Activated CD8-positive, alpha-beta memory T cell treated with anti-CD3 and anti-CD28 coated beads for 4 hours (primary cell): ENCODE results near the gene PLBD1.

Source experiments
- DNase-seq, 2 donors: peaks; one replicate each; pipeline ENCODE4 v3.0.0-alpha.2; 2020; ENCODE audit warnings: low read depth in 2 of 2

Gene PLBD1

DNA sequence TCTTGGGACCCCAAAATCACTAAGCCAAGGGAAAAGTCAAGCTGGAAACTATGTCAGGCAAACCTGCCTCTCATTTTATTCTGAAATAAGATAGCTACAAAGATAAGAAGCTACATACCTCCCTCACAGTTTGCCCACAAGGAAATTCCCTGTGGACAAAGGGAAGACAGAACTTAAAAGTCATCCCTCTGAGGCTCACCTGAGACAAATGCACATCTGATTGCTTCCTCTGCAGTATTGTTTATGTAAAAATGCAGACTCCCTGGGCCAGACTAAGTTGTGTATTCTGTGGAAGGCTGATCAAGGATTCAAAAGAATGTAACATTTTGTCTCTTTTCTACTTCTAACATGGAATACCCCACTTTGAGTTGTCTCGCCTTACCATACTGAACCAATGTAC lies 2.5 kb upstream of the PLBD1 start:
- no peak for DNase-seq

DNA sequence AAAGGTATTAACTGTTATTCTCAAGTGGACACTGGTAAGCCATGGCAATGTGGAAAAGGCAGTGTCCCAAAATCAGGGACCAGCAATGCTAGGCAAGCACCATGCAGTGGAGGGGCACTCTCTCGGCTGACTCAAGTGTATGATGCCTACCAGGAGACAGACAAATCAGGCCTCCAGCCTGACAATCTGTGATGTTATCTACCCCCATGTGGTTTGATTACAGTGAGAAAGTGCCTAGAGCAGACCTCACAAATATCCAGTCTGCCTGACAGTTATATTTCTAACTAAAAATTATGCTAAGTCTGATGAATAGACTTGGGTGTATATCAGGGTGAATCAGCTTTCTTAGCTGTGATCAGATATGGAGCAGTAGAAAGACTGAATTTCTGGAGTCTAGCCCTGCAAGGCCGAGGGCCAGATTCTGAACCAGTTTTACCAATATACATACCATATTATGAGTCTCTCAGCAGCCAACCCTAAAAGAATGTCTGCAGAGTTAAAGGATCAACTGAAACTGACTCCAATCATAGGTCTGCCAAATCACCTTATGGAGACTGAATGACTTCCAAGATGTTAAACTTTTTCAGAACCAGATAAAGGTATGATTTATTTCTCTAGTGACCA lies 3.2 kb downstream of the PLBD1 start:
- no peak for DNase-seq

DNA sequence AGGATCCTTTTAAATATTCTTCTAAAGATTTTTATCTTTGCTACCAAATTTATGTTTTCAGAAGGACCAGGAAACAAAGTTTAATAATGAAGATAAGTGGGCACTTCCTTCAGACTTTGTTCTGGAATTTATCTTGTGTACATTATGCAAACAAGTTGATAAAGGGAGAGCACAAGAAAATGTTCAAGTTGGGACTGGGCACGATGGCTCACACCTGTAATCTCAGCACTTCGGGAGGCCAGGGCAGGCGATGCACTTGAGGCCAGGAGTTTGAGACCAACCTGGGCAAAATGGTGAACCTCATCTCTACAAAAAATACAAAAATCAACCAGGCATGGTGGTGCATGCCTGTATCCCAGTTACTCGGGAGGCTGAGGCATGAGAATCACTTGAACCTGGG lies 4.6 kb downstream of the PLBD1 start:
- DNase-seq, result no peak

DNA sequence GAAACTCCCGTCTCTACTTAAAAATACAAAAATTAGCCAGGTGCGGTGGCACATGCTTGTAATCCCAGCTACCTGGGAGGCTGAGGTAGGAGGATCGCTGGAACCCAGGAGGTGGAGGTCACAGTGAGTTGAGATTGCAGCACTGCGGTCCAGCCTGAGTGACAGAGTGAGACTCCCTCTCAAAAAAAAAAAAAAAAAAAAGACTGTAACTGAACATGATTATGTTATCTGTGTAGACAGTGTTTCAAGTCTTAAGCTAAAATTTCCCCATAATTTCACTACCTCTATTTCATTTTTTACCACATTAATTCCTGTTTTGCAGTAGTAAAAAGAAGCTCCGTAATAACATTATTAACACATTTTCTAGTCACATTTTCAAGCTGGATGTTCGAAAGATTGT lies 5.4 kb downstream of the PLBD1 start:
- no peak for DNase-seq

DNA sequence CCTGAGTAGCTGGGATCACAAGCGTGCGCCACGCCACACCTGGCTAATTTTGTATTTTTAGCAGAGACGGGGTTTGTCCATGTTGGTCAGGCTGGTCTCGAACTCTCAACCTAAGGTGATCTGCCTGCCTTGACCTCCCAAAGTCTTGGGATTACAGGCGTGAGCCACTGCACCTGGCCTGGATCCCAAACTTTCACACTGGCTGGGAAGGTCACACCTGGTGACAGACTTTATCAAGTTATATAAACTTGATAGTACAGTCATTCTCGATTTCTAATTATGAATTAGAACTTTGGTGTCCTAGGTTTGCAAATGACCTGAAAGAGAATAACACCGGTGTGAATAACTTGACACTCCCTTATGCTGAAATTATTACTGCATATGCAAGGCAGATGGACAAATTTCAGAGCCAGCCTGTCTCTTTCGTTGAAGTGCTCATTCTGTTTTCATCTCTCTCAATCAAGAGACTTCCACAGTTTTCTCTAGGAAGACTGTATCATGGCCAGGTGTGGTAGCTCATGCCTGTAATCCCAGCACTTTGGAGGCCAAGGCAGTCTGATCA lies 5.9 kb downstream of the PLBD1 start:
- no peak for DNase-seq

DNA sequence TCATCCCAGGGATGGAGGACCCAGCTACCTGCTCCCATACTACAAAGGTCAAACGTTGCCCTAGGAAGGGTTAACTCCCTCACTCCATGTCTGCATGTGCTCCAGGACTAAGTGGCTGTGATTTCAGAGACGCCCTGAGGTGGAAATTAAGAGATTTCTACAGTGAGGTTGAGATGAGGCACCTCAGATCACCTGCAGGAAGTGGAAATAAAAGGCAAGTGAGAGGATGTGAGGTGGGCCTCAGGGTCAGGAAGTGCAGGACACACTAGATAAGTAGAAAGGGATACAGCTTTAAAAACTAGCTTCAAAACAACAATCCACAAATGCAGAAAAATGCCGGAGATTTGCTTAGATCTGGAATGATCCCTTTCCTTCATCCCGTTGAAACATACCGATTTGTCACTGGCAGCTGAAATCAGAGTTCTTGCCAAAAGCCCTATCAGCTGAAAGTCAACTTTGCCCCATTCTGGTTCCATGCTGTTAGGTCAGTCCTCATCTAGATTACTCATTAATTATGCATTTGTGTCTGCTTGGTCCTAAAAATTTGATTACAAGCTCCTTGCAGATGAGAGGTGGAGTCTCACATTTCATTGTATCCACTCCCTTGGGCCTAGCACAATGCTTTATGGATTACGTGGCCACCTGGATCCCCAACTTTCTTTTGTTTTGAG lies 6.6 kb downstream of the PLBD1 start:
- DNase-seq, result no peak

DNA sequence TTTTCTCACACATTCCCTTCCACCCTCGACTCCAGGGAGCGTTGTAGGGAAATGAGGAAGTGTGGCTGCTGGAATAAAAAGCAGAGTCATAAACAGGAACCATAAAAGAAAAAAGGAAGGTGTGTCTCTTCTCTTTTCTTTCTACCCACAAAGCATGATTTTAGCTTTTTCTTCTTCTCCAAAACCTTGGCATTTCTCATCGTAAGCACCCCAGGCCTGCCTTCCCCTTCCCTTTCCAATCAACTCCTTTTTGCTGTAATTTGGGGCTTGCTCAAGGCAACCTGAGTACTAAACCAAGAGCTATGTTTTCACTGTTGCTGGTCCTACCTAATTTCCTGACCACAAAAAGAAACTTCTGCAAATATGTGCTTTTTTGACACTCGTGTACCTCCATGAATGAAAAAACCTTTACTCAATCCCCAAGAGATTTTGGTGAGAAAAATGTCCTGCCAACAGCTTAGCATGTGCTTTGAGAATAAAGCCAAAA lies 9.2 kb downstream of the PLBD1 start:
- no peak for DNase-seq

DNA sequence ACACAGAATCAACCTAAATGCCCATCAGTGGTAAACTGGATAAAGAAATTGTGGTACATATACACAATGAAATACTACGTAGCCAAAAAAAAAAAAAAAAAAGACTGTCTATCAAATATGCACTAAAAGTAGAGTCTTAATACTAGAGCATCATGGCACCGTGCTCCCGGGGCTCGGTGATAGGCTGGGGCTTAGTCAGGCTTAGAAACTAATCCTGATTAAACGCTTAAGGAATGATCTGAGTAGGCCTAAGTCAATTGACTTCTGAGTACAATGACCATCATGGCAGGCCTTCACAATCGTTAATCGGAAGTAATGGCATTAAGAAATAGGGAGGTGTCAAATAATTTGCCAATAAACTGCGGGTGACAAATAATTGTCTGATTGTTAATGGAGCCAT lies 9.7 kb downstream of the PLBD1 start:
- DNase-seq, result no peak

DNA sequence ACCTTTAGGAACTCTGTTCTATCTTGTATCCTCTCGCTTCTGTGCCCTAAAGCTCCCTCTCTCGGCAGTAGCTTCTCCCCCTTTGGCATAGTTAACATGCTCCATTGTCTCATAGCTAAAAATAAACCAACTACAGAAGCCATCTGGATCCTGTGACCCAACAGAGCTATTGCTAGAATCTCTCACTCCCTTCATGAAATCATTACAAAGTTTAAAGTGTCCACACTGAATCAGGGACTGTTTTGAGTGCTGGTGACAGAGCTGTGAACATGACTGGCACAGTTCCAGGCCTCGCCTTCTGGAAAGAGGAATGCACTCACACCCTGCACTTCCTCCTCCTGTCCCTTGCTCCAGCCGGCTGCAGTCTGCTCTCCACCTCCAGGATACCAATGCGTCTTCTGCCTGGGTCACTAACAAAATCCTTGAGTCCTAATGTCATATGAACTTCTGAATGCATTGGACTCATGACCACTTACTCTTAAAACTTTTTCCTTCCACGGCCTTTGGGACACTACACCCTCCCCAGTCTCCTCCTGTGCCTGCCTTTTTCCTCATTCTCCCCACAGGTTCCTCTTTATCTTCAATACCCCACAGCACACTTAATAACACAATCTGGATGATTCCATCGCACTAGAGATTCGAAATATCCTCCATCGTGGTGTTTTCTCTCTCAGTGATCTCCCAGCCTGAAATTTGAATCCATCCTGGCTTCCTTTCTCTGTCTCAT lies 13.2 kb downstream of the PLBD1 start:
- no peak for DNase-seq

- no peak for DNase-seq
These were observed 19.1 kb downstream of the PLBD1 start for GRCh38 chr12:14548609-14549008.

GRCh38 chr12:14547571-14547970 lies 20.1 kb downstream of the PLBD1 start:
- DNase-seq, result no peak

- no peak for DNase-seq
These were observed 22.2 kb downstream of the PLBD1 start for GRCh38 chr12:14545144-14546124.

DNA sequence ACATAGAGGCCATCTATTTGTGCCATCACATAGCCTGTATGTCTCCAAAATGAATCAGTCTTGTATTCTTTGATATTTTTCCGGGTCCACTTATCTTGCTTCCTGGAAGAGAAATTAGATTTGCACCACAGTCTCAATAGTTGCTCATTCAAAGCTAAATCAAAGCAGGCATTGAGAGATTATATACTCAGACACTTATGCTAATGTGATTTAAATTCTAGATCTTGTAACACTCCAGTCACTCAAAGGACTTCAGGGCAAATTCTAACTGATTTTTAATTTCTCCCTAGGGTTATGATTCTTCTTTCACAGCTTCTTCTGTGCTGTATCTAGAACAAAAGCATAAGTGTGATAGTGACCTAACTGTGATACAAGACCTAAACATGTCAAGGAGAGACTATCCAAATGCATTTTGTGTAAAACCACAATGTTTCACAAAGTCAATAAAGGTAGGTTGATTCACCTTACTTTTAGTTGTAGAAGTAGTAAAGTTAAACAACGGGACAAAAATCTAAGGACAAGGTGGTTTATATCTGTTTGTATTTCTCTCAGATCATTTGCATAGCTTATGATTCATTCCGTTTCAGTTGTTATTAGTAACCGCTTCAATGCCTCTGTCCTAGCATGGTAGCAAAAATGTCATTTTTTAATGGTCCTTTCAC lies 26.8 kb downstream of the PLBD1 start:
- DNase-seq, result no peak

- no peak for DNase-seq
These were observed 30.6 kb downstream of the PLBD1 start for GRCh38 chr12:14537088-14537487.

GRCh38 chr12:14532152-14532551 lies 35.5 kb downstream of the PLBD1 start:
- no peak for DNase-seq

- no peak for DNase-seq
These were observed 41.7 kb downstream of the PLBD1 start for GRCh38 chr12:14525964-14526363.

- no peak for DNase-seq
These were observed 45.9 kb downstream of the PLBD1 start for GRCh38 chr12:14521822-14522221.

DNA sequence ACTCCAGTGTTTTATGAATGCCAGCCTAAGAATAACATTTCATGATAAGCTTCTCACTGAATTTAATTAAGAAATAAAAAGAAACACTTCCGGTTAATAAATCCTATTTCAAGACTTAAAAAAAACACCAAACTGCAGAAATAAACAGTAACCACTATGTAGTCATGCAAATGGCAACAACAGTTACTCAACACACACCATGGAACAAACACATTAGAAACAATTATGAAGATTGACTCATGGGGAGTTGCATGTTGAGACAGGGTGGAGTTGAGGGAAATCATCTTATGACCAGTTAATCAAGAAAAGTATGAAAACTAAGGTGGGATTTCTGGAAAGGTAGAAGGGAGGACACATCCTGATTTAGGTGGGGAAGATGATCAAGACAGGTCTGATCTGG lies 52.7 kb downstream of the PLBD1 start:
- no peak for DNase-seq

DNA sequence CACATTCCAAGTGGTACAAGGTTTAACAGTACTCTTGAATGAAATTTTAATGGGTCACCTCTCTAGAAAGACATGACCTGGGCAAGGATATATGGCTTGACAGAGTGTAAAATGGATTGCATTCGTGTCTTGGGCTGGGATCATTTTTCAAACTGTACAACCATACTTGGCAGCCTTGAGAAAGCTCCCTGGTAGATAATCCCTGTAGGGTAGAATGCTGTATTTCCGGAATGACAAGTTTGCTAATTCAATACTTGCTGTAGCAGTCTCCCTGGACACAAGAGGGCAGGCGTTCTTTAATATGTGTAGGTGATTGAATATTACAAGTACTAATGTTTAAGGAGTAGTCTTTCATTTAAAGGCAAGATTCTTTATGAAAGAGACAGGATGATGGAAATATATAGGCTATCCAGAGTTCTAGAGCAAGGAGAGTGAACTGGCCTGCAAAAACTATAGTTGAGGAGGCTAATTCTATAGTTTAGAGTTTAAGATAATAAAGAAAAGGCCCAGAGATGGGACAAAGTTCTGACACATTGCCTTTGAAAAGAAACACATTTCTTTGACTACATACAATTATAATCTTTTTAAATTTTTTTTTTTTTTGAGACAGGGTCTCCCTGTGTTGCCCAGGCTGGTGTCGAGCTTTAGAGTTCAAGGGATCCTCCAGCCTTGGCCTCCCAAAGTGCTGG lies 53.4 kb downstream of the PLBD1 start:
- no peak for DNase-seq

DNA sequence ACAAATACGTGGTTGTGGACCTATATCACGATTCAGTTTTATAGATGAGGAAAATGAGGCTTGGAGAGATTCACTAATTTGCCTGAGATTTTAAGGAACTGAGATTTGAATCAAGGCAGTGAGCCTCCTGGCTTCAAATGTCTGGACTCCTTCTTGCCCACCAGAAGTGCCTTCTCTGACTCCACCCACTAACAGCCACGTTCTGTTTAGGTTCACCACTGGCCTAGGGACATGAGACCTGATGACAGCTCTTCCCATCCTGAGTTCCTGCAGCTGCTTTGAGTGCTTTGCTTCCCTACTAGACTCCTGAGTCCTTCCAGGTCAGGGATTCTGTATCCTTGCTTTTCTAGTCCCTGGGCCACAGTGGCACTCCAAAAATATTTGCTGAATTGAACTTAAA lies 57.1 kb downstream of the PLBD1 start:
- no peak for DNase-seq
